Measurements from ENCODE around the gene ATP6V1B1.

Gene ATP6V1B1

DNA sequence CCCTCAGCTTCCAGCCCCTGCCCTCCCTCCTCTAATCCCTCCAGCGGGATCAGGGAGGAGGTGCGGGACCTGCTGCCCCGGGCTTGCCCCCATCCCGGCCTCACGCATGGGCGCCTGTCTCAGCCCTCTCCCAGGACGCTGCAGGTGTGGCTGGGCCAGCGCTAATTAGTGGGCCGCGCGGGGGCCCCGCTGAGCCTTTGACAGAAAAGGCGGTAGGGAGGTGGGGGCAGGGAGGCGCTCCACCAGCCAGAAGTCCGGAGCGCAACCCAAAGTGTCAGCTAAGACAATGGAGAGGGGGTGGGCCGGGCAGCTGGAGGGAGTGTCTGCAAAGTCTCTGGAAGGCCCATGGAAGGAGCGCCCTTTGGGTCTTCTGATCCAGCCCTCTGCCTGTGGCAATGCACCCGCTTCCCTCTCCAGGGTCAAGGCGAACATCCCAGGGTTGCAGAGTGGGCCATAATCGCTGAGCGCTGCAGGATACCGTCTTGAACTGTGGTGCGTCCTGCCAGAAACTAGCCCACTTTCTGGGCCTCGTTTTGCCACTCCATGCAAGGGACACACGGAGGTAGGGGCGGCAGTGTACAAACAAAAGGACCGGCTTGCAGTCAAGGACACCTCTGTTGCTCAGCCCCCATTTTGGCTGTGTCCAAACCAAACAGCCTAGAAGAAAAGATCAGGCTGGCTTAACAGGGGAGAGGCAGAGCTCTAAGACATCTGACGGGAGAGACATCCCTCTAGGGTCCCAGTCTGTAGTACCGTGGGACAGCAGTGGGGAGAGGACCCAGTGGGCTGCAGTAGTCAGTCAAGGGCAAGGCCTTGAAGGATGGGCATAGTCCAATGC lies 3.5 kb downstream of the ATP6V1B1 start:
- Histone ChIP-seq H3K79me2 (ENCODE audit: low read length) (no peaks in the 10 kb centered on the region), H3K9me3 (ENCODE audit: insufficient read depth, low read length) (no peaks in the 10 kb centered on the region), H3K4me2 (ENCODE audit: low read length) (no peak overlapping the region), H3K4me3 (ENCODE audit: low read length) (no peak overlapping the region), H4K20me1 (ENCODE audit: insufficient read depth, low read length) (no peaks in the 10 kb centered on the region), H3K4me1 (ENCODE audit: low read length) (no peaks in the 10 kb centered on the region), H3K36me3 (replicated peaks; ENCODE audit: low read depth, low read length) (no peaks in the 10 kb centered on the region), H3K9ac (ENCODE audit: low read length) (no peak overlapping the region), H2AFZ (ENCODE audit: low read depth, low read length) (no peak overlapping the region), H3K27me3 (ENCODE audit: low read depth, low read length) (peaks cover 9% of the 10 kb centered on the region), H3K27ac (ENCODE audit: low read length) (no peak overlapping the region)
- TF ChIP-seq EZH2phosphoT487 (IDR thresholded peaks at IDR 0.05; ENCODE audit: low read depth): no peak
- no peak for TF ChIP-seq CTCF (IDR thresholded peaks at IDR 0.05; ENCODE audit: low read depth, low read length)

DNA sequence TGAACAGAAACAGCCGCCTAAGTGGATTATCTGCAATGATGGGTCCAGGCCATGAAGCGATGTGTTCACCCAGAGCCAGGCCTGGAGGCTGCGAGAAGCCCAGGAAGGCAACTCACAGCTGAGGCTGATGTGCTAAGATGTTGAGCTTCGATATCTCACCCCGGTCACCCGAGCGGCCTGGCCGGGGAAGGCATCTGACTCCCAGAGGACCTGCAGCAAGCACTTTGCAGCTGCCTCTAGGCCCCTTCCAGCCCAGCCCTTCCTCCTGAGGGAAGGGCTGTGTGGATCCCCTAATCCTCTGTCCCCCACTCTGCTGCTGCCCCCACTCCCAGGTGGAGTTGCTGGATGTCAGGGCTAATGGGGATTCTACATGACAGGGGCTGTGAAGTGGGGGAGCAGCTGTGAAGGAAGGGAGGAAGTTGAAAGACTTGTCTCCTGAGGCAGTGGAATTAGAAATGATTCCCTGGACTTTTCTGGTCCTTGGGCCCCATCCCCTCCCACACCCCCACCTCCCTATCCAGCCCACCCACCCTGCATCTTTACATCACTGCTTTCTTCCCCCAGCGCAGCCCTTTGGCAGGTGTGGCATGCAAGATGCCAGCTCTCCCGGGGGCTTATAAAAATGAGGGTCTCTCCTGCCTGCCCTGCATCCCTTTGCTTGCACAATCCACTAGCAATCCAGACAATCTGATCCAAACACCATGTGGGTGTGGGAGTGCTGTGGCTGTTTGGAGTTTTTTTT lies 4.3 kb downstream of the ATP6V1B1 start:
- H3K9ac ChIP-seq (ENCODE audit: low read length): no peak overlapping the region
- H3K9me3 ChIP-seq (ENCODE audit: insufficient read depth, low read length): no peaks in the 10 kb centered on the region
- H3K27me3 ChIP-seq (ENCODE audit: low read depth, low read length): peaks cover 4% of the 10 kb centered on the region
- no peaks in the 10 kb centered on the region for H3K36me3 ChIP-seq (replicated peaks; ENCODE audit: low read depth, low read length)
- no peak overlapping the region for H2AFZ ChIP-seq (ENCODE audit: low read depth, low read length)
- H3K4me2 ChIP-seq (ENCODE audit: low read length): no peak overlapping the region
- H4K20me1 ChIP-seq (ENCODE audit: insufficient read depth, low read length): no peaks in the 10 kb centered on the region
- no peaks in the 10 kb centered on the region for H3K79me2 ChIP-seq (ENCODE audit: low read length)
- H3K4me1 ChIP-seq (ENCODE audit: low read length): no peaks in the 10 kb centered on the region
- no peak overlapping the region for H3K4me3 ChIP-seq (ENCODE audit: low read length)
- no peak overlapping the region for H3K27ac ChIP-seq (ENCODE audit: low read length)
- TF ChIP-seq EZH2phosphoT487 (IDR thresholded peaks at IDR 0.05; ENCODE audit: low read depth): no peak
- TF ChIP-seq CTCF (IDR thresholded peaks at IDR 0.05; ENCODE audit: low read depth, low read length): no peak

DNA sequence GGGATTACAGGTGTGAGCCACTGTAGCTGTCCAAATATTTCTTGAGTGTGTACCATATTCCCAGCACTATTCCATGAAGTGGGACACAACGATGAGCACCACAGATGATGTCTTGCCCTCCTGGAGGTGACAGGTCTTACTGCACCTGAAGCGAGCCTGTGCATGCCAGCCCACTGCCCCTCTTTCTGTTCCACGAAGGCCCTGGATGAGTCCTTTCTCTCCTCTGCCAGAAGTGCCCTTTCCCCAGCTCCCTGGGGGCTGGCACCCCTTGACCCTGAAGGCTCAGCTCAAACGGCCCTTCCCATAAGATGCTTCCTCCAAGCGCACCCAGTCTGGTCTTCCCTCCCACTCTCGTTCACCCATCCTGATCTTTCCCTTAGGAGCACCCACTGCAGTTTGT lies 5.5 kb downstream of the ATP6V1B1 start:
- no peaks in the 10 kb centered on the region for H3K36me3 ChIP-seq (replicated peaks; ENCODE audit: low read depth, low read length)
- H3K79me2 ChIP-seq (ENCODE audit: low read length): no peaks in the 10 kb centered on the region
- no peak overlapping the region for H3K4me2 ChIP-seq (ENCODE audit: low read length)
- H3K4me3 ChIP-seq (ENCODE audit: low read length): no peak overlapping the region
- H3K4me1 ChIP-seq (ENCODE audit: low read length): no peaks in the 10 kb centered on the region
- no peaks in the 10 kb centered on the region for H3K27me3 ChIP-seq (ENCODE audit: low read depth, low read length)
- H4K20me1 ChIP-seq (ENCODE audit: insufficient read depth, low read length): no peaks in the 10 kb centered on the region
- H3K9me3 ChIP-seq (ENCODE audit: insufficient read depth, low read length): no peaks in the 10 kb centered on the region
- H3K9ac ChIP-seq (ENCODE audit: low read length): no peak overlapping the region
- no peak for TF ChIP-seq CTCF (IDR thresholded peaks at IDR 0.05; ENCODE audit: low read depth, low read length)
- TF ChIP-seq EZH2phosphoT487 (IDR thresholded peaks at IDR 0.05; ENCODE audit: low read depth): no peak
- H2AFZ ChIP-seq (ENCODE audit: low read depth, low read length): no peak overlapping the region
- H3K27ac ChIP-seq (ENCODE audit: low read length): no peak overlapping the region

- no peak overlapping the region for H3K4me2 ChIP-seq (ENCODE audit: low read length)
- no peaks in the 10 kb centered on the region for H3K9me3 ChIP-seq (ENCODE audit: insufficient read depth, low read length)
Observed at GRCh38 chr2:70941701-70942100, 6.0 kb downstream of the ATP6V1B1 start.

More at GRCh38 chr2:70941701-70942100, 6.0 kb downstream of the ATP6V1B1 start:
- Histone ChIP-seq H3K4me1 (ENCODE audit: low read length) (0 out of 2 replicates have a peak, but pooled peaks cover 3% of the 10 kb centered on the region), H2AFZ (ENCODE audit: low read depth, low read length) (no peak overlapping the region), H3K79me2 (ENCODE audit: low read length) (no peaks in the 10 kb centered on the region), H4K20me1 (ENCODE audit: insufficient read depth, low read length) (no peaks in the 10 kb centered on the region), H3K9ac (ENCODE audit: low read length) (no peak overlapping the region), H3K4me3 (ENCODE audit: low read length) (no peak overlapping the region), H3K36me3 (replicated peaks; ENCODE audit: low read depth, low read length) (no peaks in the 10 kb centered on the region), H3K27me3 (ENCODE audit: low read depth, low read length) (no peaks in the 10 kb centered on the region), H3K27ac (ENCODE audit: low read length) (no peak overlapping the region)
- TF ChIP-seq CTCF (IDR thresholded peaks at IDR 0.05; ENCODE audit: low read depth, low read length) (no peak), EZH2phosphoT487 (IDR thresholded peaks at IDR 0.05; ENCODE audit: low read depth) (no peak)

Data from OCI-LY3 (cell line).